K562 (cell line): Measurements from ENCODE around the gene FGF2. TPM values are rescaled to one million over a fixed set of nuclear protein-coding genes. Genes with fewer than 3 reads are reported as not detected.
A peak's percentile ranks its signal among the peaks of the same experiment; 100 is the strongest.

Experiments
- ADNP ChIP-seq: fragments of 200-800 bp; sonication (Bioruptor generic); IDR thresholded peaks from 2 replicates; pipeline ENCODE4 v1.6.1; 2016; ENCODE audit warnings: missing genetic modification characterization, missing compliant biosample characterization
- CXXC5 ChIP-seq: fragments of 250-450 bp; sonication (Bioruptor Pico); IDR thresholded peaks from 2 replicates; pipeline ENCODE4 v1.8.0; 2022; ENCODE audit warnings: inconsistent platforms, mild to moderate bottlenecking, moderate library complexity
- FOS ChIP-seq: IDR thresholded peaks from 3 replicates; pipeline ENCODE4 v1.6.1; 2011; ENCODE audit not compliant: insufficient read length; ENCODE audit errors: extremely low read depth
- HNRNPH1 ChIP-seq: fragments of 200-400 bp; formaldehyde crosslinking; optimal IDR thresholded peaks from 2 replicates; pipeline ENCODE3; 2017; ENCODE audit warnings: low read depth, mild to moderate bottlenecking, low read length, moderate library complexity
- KLF16 ChIP-seq: IDR thresholded peaks from 2 replicates; pipeline ENCODE4 v1.6.1; 2016; ENCODE audit warnings: antibody characterized with exemption
- MECOM ChIP-seq: fragments of 250-450 bp; sonication (Bioruptor Pico); IDR thresholded peaks from 2 replicates; pipeline ENCODE4 v1.8.0; 2022; ENCODE audit warnings: inconsistent platforms
- NCOA2 ChIP-seq, 2 experiments: fragments of 450-650 bp; IDR thresholded peaks; 2 replicates each; pipeline ENCODE4 v1.6.1; 2018; ENCODE audit warnings: mild to moderate bottlenecking in 2 of 2, moderate library complexity in 1 of 2; ENCODE audit not compliant: partially characterized antibody in 2 of 2
- POLR2H ChIP-seq: IDR thresholded peaks from 2 replicates; pipeline ENCODE4 v1.6.1; 2016; ENCODE audit warnings: missing genetic modification characterization, low read depth, mild to moderate bottlenecking, control low read depth, missing compliant biosample characterization, moderate library complexity
- RBM22 ChIP-seq: fragments of 200-400 bp; formaldehyde crosslinking; IDR thresholded peaks from 2 replicates; pipeline ENCODE4 v1.6.1; 2018; ENCODE audit warnings: low read length, low read depth; ENCODE audit not compliant: poor library complexity, severe bottlenecking
- RERE ChIP-seq: sonication (generic); formaldehyde crosslinking; IDR thresholded peaks from 2 replicates; pipeline ENCODE4 v1.8.0; 2023; ENCODE audit warnings: missing genetic modification reagents, mild to moderate bottlenecking, borderline replicate concordance
- SNIP1 ChIP-seq: fragments of 450-650 bp; IDR thresholded peaks from 2 replicates; pipeline ENCODE4 v1.7.1; 2017; ENCODE audit warnings: low read depth, mild to moderate bottlenecking
- SNRNP70 ChIP-seq: fragments of 200-400 bp; formaldehyde crosslinking; optimal IDR thresholded peaks from 2 replicates; pipeline ENCODE3; 2017; ENCODE audit warnings: low read depth, low read length
- SRSF1 ChIP-seq: fragments of 200-400 bp; formaldehyde crosslinking; IDR thresholded peaks from 2 replicates; pipeline ENCODE4 v1.6.1; 2017; ENCODE audit warnings: mild to moderate bottlenecking, low read depth, low read length, moderate library complexity
- ZNF253 ChIP-seq: fragments of 250-450 bp; sonication (Bioruptor Pico); conservative IDR thresholded peaks from 2 replicates; pipeline ENCODE4 v1.6.1; 2021; ENCODE audit warnings: mild to moderate bottlenecking
- ZNF644 ChIP-seq: fragments of 200-800 bp; sonication (Bioruptor generic); IDR thresholded peaks from 2 replicates; pipeline ENCODE4 v1.6.1; 2016; ENCODE audit warnings: low read depth, missing genetic modification characterization, missing compliant biosample characterization
- ZNF79 ChIP-seq: fragments of 250-450 bp; sonication (Bioruptor Pico); IDR thresholded peaks from 2 replicates; pipeline ENCODE4 v1.4.0; 2020; ENCODE audit warnings: low read depth, mild to moderate bottlenecking, moderate library complexity
- ZSCAN32 ChIP-seq: fragments of 450-650 bp; formaldehyde crosslinking; IDR thresholded peaks from 2 replicates; pipeline ENCODE4 v1.4.0; 2020; ENCODE audit warnings: mild to moderate bottlenecking, moderate library complexity
- polyA plus RNA-seq, 8 experiments: library from polyadenylated mRNA; depleted of rRNA in 4 of 8; stranded (reverse) in 5 of 8; unstranded in 3 of 8; fragments of >200 nt; fragmentation: Nextera tagmentation in 2 of 8; fragmentation: Illumina TruSeq in 1 of 8; extraction: Ambion mirVana in 2 of 8; extraction: Trizol in 1 of 8; gene quantifications; 2 replicates each; pipeline versions ENCODE4 v1.2.1 to v1.2.3, GENCODE V29; 2011 to 2014; ENCODE audit warnings: inconsistent platforms in 1 of 8, missing spikeins in 1 of 8
- total RNA-seq, 7 experiments: library from RNA; depleted of rRNA in 6 of 7; stranded (reverse); fragments of >200 nt in 6 of 7; fragmentation: Illumina TruSeq in 2 of 7; extraction: Trizol in 2 of 7; gene quantifications; 2 replicates each; pipeline versions ENCODE4 v1.2.1 to v1.2.3, GENCODE V29; 2011 to 2021; ENCODE audit warnings: low replicate concordance in 1 of 7
- TF ChIP-seq, protein P1 (sequence below): fragments of 250-450 bp; sonication (Bioruptor Pico); IDR thresholded peaks from 2 replicates; pipeline ENCODE4 v1.5.0; 2021
- TF ChIP-seq, protein P2 (sequence below): fragments of 450-650 bp; IDR thresholded peaks from 2 replicates; pipeline ENCODE4 v1.7.0; 2016; ENCODE audit warnings: borderline replicate concordance

FGF2 gene
- total and polyA plus RNA-seq, 9 of the 15 experiments (the other 6 are each of a cell fraction or from before 2014, with no cell fraction given), result 2.5 to 19.4 (median 9.2) TPM

DNA sequence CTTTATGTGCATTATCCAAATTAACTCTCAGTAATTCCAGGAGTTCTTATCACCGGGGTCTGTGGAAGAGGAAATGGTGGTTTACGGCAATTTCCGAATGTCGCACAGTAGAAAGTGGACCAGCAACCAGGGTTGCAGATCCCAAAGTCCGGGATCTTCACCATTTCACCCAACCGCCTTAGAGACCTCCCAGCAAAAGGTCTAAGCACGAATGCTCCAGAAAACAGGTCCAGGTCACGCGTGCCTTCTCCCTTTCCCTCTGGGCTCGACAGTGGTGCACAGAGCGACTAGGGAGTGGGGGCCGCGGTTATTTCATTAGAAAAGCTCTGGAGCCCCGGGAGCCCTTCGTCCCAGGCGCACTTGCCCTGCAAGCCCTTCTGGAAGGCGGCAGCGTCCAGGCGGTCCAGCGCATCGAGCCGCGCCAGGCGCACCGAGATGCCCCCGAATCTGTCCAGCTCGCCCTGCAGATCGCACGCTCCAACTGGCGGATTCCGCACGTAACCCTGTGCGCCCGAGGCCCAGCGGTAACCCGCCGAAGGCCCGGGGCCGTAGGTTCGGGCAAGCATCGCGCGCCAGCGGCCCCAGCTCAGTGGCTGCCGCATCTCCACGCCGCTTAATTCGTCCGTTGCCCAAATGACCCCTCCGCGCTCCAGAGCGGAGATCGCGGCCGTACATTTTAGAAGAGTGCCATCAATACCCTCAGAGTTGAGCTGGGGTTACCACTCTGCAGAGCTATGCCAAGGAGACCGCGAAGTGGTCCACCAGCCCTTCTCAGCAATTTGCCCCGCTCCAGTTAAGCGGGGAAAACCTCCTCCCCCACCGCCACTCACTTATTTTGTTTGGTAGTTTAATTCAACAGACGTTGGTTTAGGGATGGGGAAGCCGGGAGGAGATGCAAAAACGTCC is 95.6 kb downstream of the FGF2 start, which contains the start of gene NUDT6 (continued):
- TF ChIP-seq RERE (CRISPR knock-in tag), result no peak
- TF ChIP-seq FOS, result no peak
- TF ChIP-seq SNRNP70, result no peak
- no peak for TF ChIP-seq ZSCAN32 (CRISPR knock-in tag)
- TF ChIP-seq CXXC5 (CRISPR knock-in tag), result peak; percentile 48
- TF ChIP-seq KLF16, result no peak
- no peak for TF ChIP-seq ADNP
- TF ChIP-seq ZNF253, result no peak
- no peak for TF ChIP-seq RBM22
- no peak; the same call in 1 of the 2 replicates for TF ChIP-seq POLR2H (tag)
- TF ChIP-seq SNIP1, result no peak
- TF ChIP-seq, protein P1, sequence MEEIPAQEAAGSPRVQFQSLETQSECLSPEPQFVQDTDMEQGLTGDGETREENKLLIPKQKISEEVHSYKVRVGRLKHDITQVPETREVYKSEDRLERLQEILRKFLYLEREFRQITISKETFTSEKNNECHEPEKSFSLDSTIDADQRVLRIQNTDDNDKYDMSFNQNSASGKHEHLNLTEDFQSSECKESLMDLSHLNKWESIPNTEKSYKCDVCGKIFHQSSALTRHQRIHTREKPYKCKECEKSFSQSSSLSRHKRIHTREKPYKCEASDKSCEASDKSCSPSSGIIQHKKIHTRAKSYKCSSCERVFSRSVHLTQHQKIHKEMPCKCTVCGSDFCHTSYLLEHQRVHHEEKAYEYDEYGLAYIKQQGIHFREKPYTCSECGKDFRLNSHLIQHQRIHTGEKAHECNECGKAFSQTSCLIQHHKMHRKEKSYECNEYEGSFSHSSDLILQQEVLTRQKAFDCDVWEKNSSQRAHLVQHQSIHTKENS (CRISPR knock-in tag), result no peak
- no peak for TF ChIP-seq MECOM
- TF ChIP-seq, protein P2, sequence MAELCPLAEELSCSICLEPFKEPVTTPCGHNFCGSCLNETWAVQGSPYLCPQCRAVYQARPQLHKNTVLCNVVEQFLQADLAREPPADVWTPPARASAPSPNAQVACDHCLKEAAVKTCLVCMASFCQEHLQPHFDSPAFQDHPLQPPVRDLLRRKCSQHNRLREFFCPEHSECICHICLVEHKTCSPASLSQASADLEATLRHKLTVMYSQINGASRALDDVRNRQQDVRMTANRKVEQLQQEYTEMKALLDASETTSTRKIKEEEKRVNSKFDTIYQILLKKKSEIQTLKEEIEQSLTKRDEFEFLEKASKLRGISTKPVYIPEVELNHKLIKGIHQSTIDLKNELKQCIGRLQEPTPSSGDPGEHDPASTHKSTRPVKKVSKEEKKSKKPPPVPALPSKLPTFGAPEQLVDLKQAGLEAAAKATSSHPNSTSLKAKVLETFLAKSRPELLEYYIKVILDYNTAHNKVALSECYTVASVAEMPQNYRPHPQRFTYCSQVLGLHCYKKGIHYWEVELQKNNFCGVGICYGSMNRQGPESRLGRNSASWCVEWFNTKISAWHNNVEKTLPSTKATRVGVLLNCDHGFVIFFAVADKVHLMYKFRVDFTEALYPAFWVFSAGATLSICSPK, result no peak
- TF ChIP-seq HNRNPH1, result no peak
- TF ChIP-seq NCOA2 (IDR thresholded peaks at IDR 0.05; ENCODE audit: partially characterized antibody in 2 of 2), result no peak
- TF ChIP-seq ZNF644 (tag), result 0 out of 2 replicates have a peak, but pooled peaks have one; percentile 1
- TF ChIP-seq ZNF79 (CRISPR knock-in tag), result no peak
- no peak for TF ChIP-seq SRSF1
